GM12874 (cell line): ENCODE data around the gene EMC8.

Experiments
- CTCF ChIP-seq: IDR thresholded peaks from 2 replicates; pipeline ENCODE4 v1.5.1; 2011; ENCODE audit warnings: low read depth, mild to moderate bottlenecking, control low read depth, low read length, moderate library complexity; ENCODE audit not compliant: insufficient read depth

EMC8 gene

GRCh38 chr16:85809645-85810044, 10.3 kb upstream of the EMC8 start:
- TF ChIP-seq CTCF: no peak

DNA sequence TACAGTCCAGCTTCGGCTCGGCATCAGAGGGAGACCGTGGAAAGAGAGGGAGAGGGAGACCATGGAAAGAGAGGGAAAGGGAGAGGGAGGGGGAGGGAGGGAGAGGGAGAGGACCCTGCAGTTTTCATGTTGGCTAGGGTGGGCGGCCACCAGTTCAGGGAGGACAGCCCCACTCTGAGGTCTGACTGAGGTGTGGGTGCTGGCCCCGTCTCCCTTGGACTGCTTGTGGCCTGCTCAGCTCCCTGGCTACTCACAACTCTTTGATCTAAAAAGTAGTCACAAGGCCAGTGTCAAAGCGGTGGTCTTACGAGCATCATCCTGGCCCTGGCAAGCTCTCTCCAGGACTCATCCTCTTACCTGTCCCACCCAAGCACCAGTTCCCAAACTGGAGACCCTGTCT, 9.6 kb upstream of the EMC8 start:
- no peak for TF ChIP-seq CTCF

- TF ChIP-seq CTCF: no peak
These were observed 7.2 kb upstream of the EMC8 start for GRCh38 chr16:85806539-85806938.

- TF ChIP-seq CTCF: no peak
These were observed 6.2 kb upstream of the EMC8 start for GRCh38 chr16:85805442-85806045.

DNA sequence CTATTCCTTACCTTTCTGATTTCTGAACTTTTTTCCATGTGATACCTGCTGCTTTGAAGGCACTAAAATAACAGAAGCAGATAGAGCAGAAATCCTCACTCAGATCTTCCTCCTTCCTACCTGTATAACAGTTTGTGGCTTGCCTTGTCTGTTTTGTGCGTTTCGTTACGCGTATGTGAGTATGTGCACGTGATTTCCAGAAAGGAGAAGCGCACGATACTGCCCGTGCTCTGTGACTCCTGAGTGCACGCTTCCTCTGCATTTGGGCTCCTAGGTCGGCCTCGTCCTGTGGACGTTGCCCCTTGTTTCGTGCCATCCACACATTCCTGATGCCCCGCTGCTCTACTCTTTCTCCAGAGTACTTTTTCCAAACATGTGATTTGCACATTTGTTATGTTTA, 4.2 kb upstream of the EMC8 start:
- TF ChIP-seq CTCF: no peak

GRCh38 chr16:85800321-85800669, 951 bp upstream of the EMC8 start:
- TF ChIP-seq CTCF: no peak

- peak; percentile 15; the same call in 1 of the 2 replicates for TF ChIP-seq CTCF
These were observed 345 bp downstream of the EMC8 start for GRCh38 chr16:85798901-85799496.
